H9 (cell line): Measurements from ENCODE around the gene DGLUCY. TPM values are rescaled to one million over a fixed set of nuclear protein-coding genes. Genes with fewer than 3 reads are reported as not detected.

Experiments used
- DNase-seq: peaks from one replicate; pipeline ENCODE4 v3.0.0-alpha.2; 2017
- H2AFZ ChIP-seq: one replicate; pipeline ENCODE4 v1.6.1; 2013; ENCODE audit warnings: mild to moderate bottlenecking, low read length, control low read depth, moderate library complexity
- H2AK5ac ChIP-seq: 2 replicates; pipeline ENCODE4 v1.6.1; 2013; ENCODE audit warnings: low read length, control low read depth, mixed read lengths; ENCODE audit not compliant: insufficient read length
- H2BK120ac ChIP-seq: one replicate; pipeline ENCODE4 v1.6.1; 2013; ENCODE audit warnings: low read depth, mild to moderate bottlenecking, low read length, control low read depth, inconsistent platforms; ENCODE audit not compliant: poor library complexity, severe bottlenecking
- H2BK12ac ChIP-seq: 2 replicates; pipeline ENCODE4 v1.6.1; 2013; ENCODE audit warnings: low read length, control low read depth, mixed read lengths, low read depth; ENCODE audit not compliant: insufficient read length
- H2BK15ac ChIP-seq: 2 replicates; pipeline ENCODE4 v1.6.1; 2013; ENCODE audit warnings: low read depth, low read length, control low read depth
- H2BK20ac ChIP-seq: one replicate; pipeline ENCODE4 v1.6.1; 2013; ENCODE audit warnings: low read depth, mild to moderate bottlenecking, low read length, control low read depth, inconsistent platforms; ENCODE audit not compliant: poor library complexity, severe bottlenecking
- H2BK5ac ChIP-seq: 2 replicates; pipeline ENCODE4 v1.6.1; 2013; ENCODE audit warnings: low read length, control low read depth, mixed read lengths; ENCODE audit not compliant: insufficient read length
- H3K14ac ChIP-seq: 2 replicates; pipeline ENCODE4 v1.6.1; 2013; ENCODE audit warnings: low read length, control low read depth; ENCODE audit not compliant: insufficient read depth
- H3K18ac ChIP-seq: 2 replicates; pipeline ENCODE4 v1.6.1; 2013; ENCODE audit warnings: low read depth, mild to moderate bottlenecking, mixed read lengths, low read length, control low read depth; ENCODE audit not compliant: insufficient read length
- H3K23ac ChIP-seq: 2 replicates; pipeline ENCODE4 v1.6.1; 2013; ENCODE audit warnings: low read length, control low read depth, mixed read lengths, low read depth; ENCODE audit not compliant: insufficient read length
- H3K23me2 ChIP-seq: 2 replicates; pipeline ENCODE4 v1.6.1; 2013; ENCODE audit warnings: low read depth, mild to moderate bottlenecking, mixed read lengths, low read length, control low read depth; ENCODE audit not compliant: insufficient read length, poor library complexity, severe bottlenecking
- H3K27ac ChIP-seq: 2 replicates; pipeline ENCODE4 v1.5.1; 2013; ENCODE audit warnings: low read length, control low read depth, mixed read lengths, low read depth; ENCODE audit not compliant: insufficient read length
- H3K27me3 ChIP-seq: 2 replicates; pipeline ENCODE4 v1.6.1; 2013; ENCODE audit warnings: low read length, control low read depth, inconsistent platforms; ENCODE audit not compliant: insufficient read depth
- H3K4ac ChIP-seq: 2 replicates; pipeline ENCODE4 v1.6.1; 2013; ENCODE audit warnings: low read depth, mild to moderate bottlenecking, control low read depth, inconsistent platforms, low read length, moderate library complexity
- H3K4me1 ChIP-seq: 2 replicates; pipeline ENCODE4 v1.6.1; 2013; ENCODE audit warnings: low read length, control low read depth, inconsistent platforms; ENCODE audit not compliant: insufficient read depth
- H3K4me2 ChIP-seq: 2 replicates; pipeline ENCODE4 v1.6.1; 2013; ENCODE audit warnings: low read length, control low read depth, mixed read lengths; ENCODE audit not compliant: insufficient read length, insufficient read depth
- H3K56ac ChIP-seq: 2 replicates; pipeline ENCODE4 v1.6.1; 2013; ENCODE audit warnings: low read depth, mild to moderate bottlenecking, mixed read lengths, low read length, control low read depth; ENCODE audit not compliant: insufficient read length
- H3K79me1 ChIP-seq: 2 replicates; pipeline ENCODE4 v1.6.1; 2013; ENCODE audit warnings: low read depth, mild to moderate bottlenecking, moderate library complexity, low read length, control low read depth, inconsistent platforms; ENCODE audit not compliant: insufficient read depth, poor library complexity, severe bottlenecking
- H3K79me2 ChIP-seq: 2 replicates; pipeline ENCODE4 v1.6.1; 2013; ENCODE audit warnings: low read length, control low read depth, inconsistent platforms; ENCODE audit not compliant: insufficient read depth
- H3K9ac ChIP-seq: 2 replicates; pipeline ENCODE4 v1.6.1; 2013; ENCODE audit warnings: low read length, control low read depth, mixed read lengths; ENCODE audit not compliant: insufficient read length; ENCODE audit errors: extremely low read depth
- H3K9me3 ChIP-seq: one replicate; pipeline ENCODE4 v1.6.1; 2013; ENCODE audit warnings: low read depth, low read length, inconsistent platforms; ENCODE audit not compliant: control insufficient read depth
- H3T11ph ChIP-seq: one replicate; pipeline ENCODE4 v1.6.1; 2013; ENCODE audit warnings: mild to moderate bottlenecking, low read length, control low read depth, inconsistent platforms
- H4K20me1 ChIP-seq: one replicate; pipeline ENCODE4 v1.6.1; 2013; ENCODE audit not compliant: control insufficient read depth, insufficient read length, insufficient read depth
- H4K5ac ChIP-seq: 2 replicates; pipeline ENCODE4 v1.6.1; 2013; ENCODE audit warnings: low read depth, mild to moderate bottlenecking, mixed read lengths, low read length, control low read depth; ENCODE audit not compliant: insufficient read length
- H4K8ac ChIP-seq: replicated peaks from 2 replicates; pipeline ENCODE4 v1.6.1; 2013; ENCODE audit warnings: low read length, control low read depth, mixed read lengths, low read depth; ENCODE audit not compliant: insufficient read length
- H4K91ac ChIP-seq: 2 replicates; pipeline ENCODE4 v1.6.1; 2013; ENCODE audit warnings: low read depth, mild to moderate bottlenecking, moderate library complexity, mixed read lengths, low read length, control low read depth; ENCODE audit not compliant: insufficient read length
- H3K27ac Mint-ChIP-seq, 3 experiments: 2 replicates in 2 of 3; 3 replicates in 1 of 3; pipeline ENCODE4 v1.8.0; 2020 to 2021; ENCODE audit warnings: mixed read lengths in 3 of 3, mild to moderate bottlenecking in 1 of 3, moderate library complexity in 1 of 3
- H3K27me3 Mint-ChIP-seq: 2 replicates; pipeline ENCODE4 v1.8.0; 2021; ENCODE audit warnings: low read depth, mild to moderate bottlenecking, moderate library complexity, mixed read lengths
- H3K36me3 Mint-ChIP-seq, 3 experiments: 2 replicates in 2 of 3; 3 replicates in 1 of 3; pipeline ENCODE4 v1.8.0; 2020 to 2021; ENCODE audit warnings: low read depth in 3 of 3, mixed read lengths in 3 of 3; ENCODE audit not compliant: insufficient read depth in 1 of 3
- H3K4me1 Mint-ChIP-seq, 2 experiments: 2 replicates each; pipeline ENCODE4 v1.8.0; 2020; ENCODE audit warnings: mixed read lengths in 2 of 2
- H3K4me3 Mint-ChIP-seq, 2 experiments: 2 replicates in 1 of 2; 3 replicates in 1 of 2; pipeline ENCODE4 v1.8.0; 2020 to 2021; ENCODE audit warnings: mild to moderate bottlenecking in 2 of 2, mixed read lengths in 2 of 2, moderate library complexity in 1 of 2
- H3K9me3 Mint-ChIP-seq, 2 experiments: 2 replicates in 1 of 2; 3 replicates in 1 of 2; pipeline ENCODE4 v1.8.0; 2020; ENCODE audit warnings: mild to moderate bottlenecking in 2 of 2, mixed read lengths in 2 of 2, moderate library complexity in 1 of 2
- CTCF ChIP-seq: fragments of 200-600 bp; sonication (generic); conservative IDR thresholded peaks from 3 replicates; pipeline ENCODE4 v1.8.0; 2021; ENCODE audit warnings: antibody characterized with exemption, mild to moderate bottlenecking
- WGBS: extraction: QIAGEN DNeasy Blood & Tissue Kit; methylation state at CpG from one replicate; pipeline ENCODE4 v1.1.7; 2013; ENCODE audit warnings: missing lambda C conversion rate, low lambda C conversion rate, mixed read lengths; ENCODE audit not compliant: insufficient read length; ENCODE audit errors: extremely low coverage; 5-methylcytosine and 5-hydroxymethylcytosine counted together
- total RNA-seq: library from RNA; stranded (reverse); gene quantifications from 2 replicates; pipeline ENCODE4 v1.2.1, GENCODE V29; 2021

Gene DGLUCY
- total RNA-seq, 1 experiment from 2014 or later = 29.6 TPM

GRCh38 chr14:91163316-91163715 lies 49.4 kb downstream of the DGLUCY start:
- TF ChIP-seq CTCF = no peak
- Histone ChIP-seq H3K79me2 (no peaks in the 10 kb centered on the region), H2AK5ac (no peak overlapping the region), H2AFZ (no peak overlapping the region), H4K20me1 (no peaks in the 10 kb centered on the region), H3K9me3 (no peaks in the 10 kb centered on the region), H2BK15ac (no peak overlapping the region), H3K23ac (no peak overlapping the region), H3K27ac (no peak overlapping the region), H3K4me2 (no peak overlapping the region), H4K91ac (no peak overlapping the region), H3K4ac (no peak overlapping the region), H2BK5ac (no peak overlapping the region), H3K14ac (no peak overlapping the region), H3K56ac (no peak overlapping the region), H2BK120ac (no peak overlapping the region), H3K4me1 (no peaks in the 10 kb centered on the region), H3K23me2 (no peaks in the 10 kb centered on the region), H3K18ac (no peak overlapping the region), H3K79me1 (no peaks in the 10 kb centered on the region), H3K9ac (no peak overlapping the region), H3T11ph (no peak overlapping the region), H4K8ac (no peak overlapping the region), H3K27me3 (no peaks in the 10 kb centered on the region), H4K5ac (no peak overlapping the region), H2BK20ac (no peak overlapping the region), H2BK12ac (no peak overlapping the region)
- no CpG with 5 or more reads among the region's 14 CpGs for WGBS
- H3K36me3 Mint-ChIP-seq = peaks cover 9 to 55% (median 42%) of the 10 kb centered on the region in 3 experiments; a peak in 6 of 7 replicates
- no peaks in the 10 kb centered on the region for H3K4me1 Mint-ChIP-seq
- no peak for DNase-seq
- no peak overlapping the region for H3K4me3 Mint-ChIP-seq
- H3K27ac Mint-ChIP-seq = no peak overlapping the region; a peak in 1 of 7 replicates
- H3K9me3 Mint-ChIP-seq = no peaks in the 10 kb centered on the region
- H3K27me3 Mint-ChIP-seq = no peaks in the 10 kb centered on the region
